Measurements from ENCODE around the gene CSF3R. TPM values are rescaled to one million over a fixed set of nuclear protein-coding genes. Genes with fewer than 3 reads are reported as not detected.
A peak's percentile ranks its signal among the peaks of the same experiment; 100 is the strongest.

CSF3R gene
- polyA plus RNA-seq, 1 of the 3 experiments (the other 2 are of a cell fraction), result not detected

DNA sequence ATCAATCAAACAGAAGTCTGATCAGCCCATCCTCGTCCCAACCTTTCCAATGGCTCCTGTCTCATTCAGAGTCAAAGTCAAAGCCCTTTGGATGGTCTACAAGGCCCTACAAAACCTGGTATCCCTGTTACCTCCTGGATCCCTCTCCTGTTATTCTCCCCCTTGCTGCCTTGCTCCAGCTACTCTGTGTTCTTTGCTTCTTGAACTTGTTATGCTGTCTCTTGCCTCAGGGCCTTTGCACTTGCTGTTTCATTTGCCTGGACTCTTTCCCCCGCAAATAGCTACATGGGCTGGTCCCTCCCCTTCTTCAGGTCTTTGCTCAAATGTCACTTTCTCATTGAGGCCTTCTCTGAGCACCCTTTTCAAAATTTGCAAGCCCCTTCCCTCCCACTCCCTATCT is 1.4 kb upstream of the CSF3R start (continued):
- no peak for TF ChIP-seq ELF1 (IDR thresholded peaks at IDR 0.05)
- no peak for TF ChIP-seq CHD2 (IDR thresholded peaks at IDR 0.05; ENCODE audit: low read length, partially characterized antibody)
- TF ChIP-seq, protein P1, sequence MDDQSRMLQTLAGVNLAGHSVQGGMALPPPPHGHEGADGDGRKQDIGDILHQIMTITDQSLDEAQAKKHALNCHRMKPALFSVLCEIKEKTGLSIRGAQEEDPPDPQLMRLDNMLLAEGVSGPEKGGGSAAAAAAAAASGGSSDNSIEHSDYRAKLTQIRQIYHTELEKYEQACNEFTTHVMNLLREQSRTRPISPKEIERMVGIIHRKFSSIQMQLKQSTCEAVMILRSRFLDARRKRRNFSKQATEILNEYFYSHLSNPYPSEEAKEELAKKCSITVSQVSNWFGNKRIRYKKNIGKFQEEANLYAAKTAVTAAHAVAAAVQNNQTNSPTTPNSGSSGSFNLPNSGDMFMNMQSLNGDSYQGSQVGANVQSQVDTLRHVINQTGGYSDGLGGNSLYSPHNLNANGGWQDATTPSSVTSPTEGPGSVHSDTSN (IDR thresholded peaks at IDR 0.05), result no peak
- TF ChIP-seq RFX5 (IDR thresholded peaks at IDR 0.05; ENCODE audit: low read length), result no peak

DNA sequence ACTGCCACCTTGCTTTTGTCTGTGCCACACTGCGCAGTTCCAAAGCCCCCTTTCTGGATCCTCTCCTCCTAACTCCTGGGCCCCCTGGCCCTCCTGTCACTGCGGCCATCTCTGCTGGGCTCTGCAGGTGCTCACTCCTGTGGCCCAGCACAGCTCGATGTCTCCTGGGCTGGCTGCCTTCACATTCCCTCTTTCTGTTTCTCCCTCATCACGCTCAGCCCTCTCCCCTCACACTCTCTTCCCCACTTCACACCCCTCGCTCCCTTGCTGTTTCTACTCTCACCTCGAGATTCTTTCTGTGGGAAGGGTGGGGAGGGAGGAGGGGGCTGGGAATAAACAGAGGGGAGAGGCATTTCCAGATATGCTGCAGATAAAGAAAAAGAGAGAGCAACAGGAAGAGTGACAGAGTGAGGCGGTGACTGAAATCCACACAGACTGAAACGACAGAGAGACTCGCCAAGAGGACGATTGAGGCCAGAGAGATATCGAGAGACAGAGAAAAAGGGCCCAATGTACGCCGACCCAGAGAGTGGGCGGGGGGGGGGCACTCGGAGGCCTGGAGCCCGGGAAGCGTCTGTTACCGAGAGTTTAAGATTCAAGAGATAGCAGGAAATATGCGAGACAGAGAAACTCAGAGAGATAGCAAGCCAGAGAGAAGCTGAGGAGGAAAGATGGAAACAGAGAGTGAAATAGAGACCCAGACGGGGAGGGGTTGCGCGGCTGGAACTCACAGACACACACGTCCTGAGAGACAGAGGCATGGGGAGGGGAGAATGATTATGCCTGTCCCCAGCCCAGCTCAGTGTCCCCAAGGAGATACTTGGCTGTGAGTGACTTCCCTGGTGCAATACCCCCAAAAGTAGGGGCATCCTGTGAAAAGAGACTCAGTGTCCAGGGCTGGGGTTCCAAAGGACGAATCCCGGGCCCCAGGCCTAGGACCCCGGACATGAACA is 666 bp downstream of the CSF3R start:
- Histone ChIP-seq H3K27me3 (ENCODE audit: insufficient read depth) (no peaks in the 10 kb centered on the region), H4K20me1 (ENCODE audit: insufficient read depth) (no peaks in the 10 kb centered on the region), H3K9me2 (no peaks in the 10 kb centered on the region), H3K79me2 (ENCODE audit: insufficient read depth) (no peaks in the 10 kb centered on the region), H3F3A (replicated peaks; ENCODE audit: insufficient read depth) (no peaks in the 10 kb centered on the region), H3K9ac (no peak overlapping the region), H3K4me2 (peak overlapping the region; percentile 49), H3K36me3 (replicated peaks in 1 of 2; ENCODE audit: control insufficient read depth in 1 of 2, insufficient read depth in 2 of 2, low read length in 1 of 2) (no peaks in the 10 kb centered on the region), H3K9me3 (no peaks in the 10 kb centered on the region), H3K27ac (ENCODE audit: low read depth in 2 of 2, low read length in 1 of 2) (peak overlapping the region in 1 of 2 experiments; percentile 13; a peak in 1 of 4 replicates), H2AFZ (ENCODE audit: low read depth) (peak overlapping the region; percentile 48; the same call in 1 of the 2 replicates), H3K4me1 (ENCODE audit: control insufficient read depth in 1 of 2, insufficient read depth in 2 of 2, low read depth in 1 of 2, low read length in 1 of 2) (peaks cover 0 to 18% of the 10 kb centered on the region in 2 experiments; a peak in 1 of 4 replicates), H3K4me3 (ENCODE audit: low read depth in 2 of 2, low read length in 1 of 2) (no peak overlapping the region)
- peak; percentile 62 for DNase-seq
- TF ChIP-seq GATA2 (CRISPR knock-in tag; IDR thresholded peaks at IDR 0.05), result 0 out of 2 replicates have a peak, but pooled peaks have one; percentile 52
- TF ChIP-seq RXRA (IDR thresholded peaks at IDR 0.05; ENCODE audit: borderline replicate concordance, low read depth), result no peak
- POLR2A ChIA-PET, result no interaction called here
- 43% methylated on average over 23 of the region's 26 CpGs for whole genome bisulfite sequencing (ENCODE audit: low lambda C conversion rate)
- CTCF ChIA-PET, result interaction anchor here (1.0 to 4.4 kb wide), 2 partner anchors 34 to 1033 kb away, joined by 3 to 21 read pairs; partner anchors contain the start of gene MEAF6

- Histone ChIP-seq H3K27me3 (ENCODE audit: insufficient read depth) (no peaks in the 10 kb centered on the region), H4K20me1 (ENCODE audit: insufficient read depth) (no peaks in the 10 kb centered on the region), H3K79me2 (ENCODE audit: insufficient read depth) (no peaks in the 10 kb centered on the region), H3K4me1 (ENCODE audit: control insufficient read depth in 1 of 2, insufficient read depth in 2 of 2, low read depth in 1 of 2, low read length in 1 of 2) (peaks cover 0 to 18% of the 10 kb centered on the region in 2 experiments; a peak in 1 of 4 replicates), H2AFZ (ENCODE audit: low read depth) (no peak overlapping the region), H3K9me3 (no peaks in the 10 kb centered on the region), H3K4me3 (ENCODE audit: low read depth in 2 of 2, low read length in 1 of 2) (no peak overlapping the region), H3K9ac (no peak overlapping the region), H3F3A (replicated peaks; ENCODE audit: insufficient read depth) (no peaks in the 10 kb centered on the region), H3K9me2 (no peaks in the 10 kb centered on the region), H3K36me3 (replicated peaks in 1 of 2; ENCODE audit: control insufficient read depth in 1 of 2, insufficient read depth in 2 of 2, low read length in 1 of 2) (no peaks in the 10 kb centered on the region), H3K4me2 (no peak overlapping the region), H3K27ac (ENCODE audit: low read depth in 2 of 2, low read length in 1 of 2) (no peak overlapping the region)
- CTCF ChIA-PET, result interaction anchor here (1.0 to 4.4 kb wide), 2 partner anchors 35 to 1034 kb away, joined by 3 to 21 read pairs; partner anchors contain the start of gene MEAF6
- POLR2A ChIA-PET, result no interaction called here
- DNase-seq, result no peak
- WGBS (ENCODE audit: low lambda C conversion rate), result 71% methylated on average over 6 of the region's 6 CpGs
- TF ChIP-seq EP300 (IDR thresholded peaks at IDR 0.05; ENCODE audit: borderline replicate concordance in 1 of 2, low read depth in 1 of 2, low read length in 1 of 2) (no peak), TEAD4 (IDR thresholded peaks at IDR 0.05; ENCODE audit: borderline replicate concordance, insufficient read depth) (no peak), RCOR1 (IDR thresholded peaks at IDR 0.05; ENCODE audit: low read length) (no peak), TCF12 (IDR thresholded peaks at IDR 0.05) (no peak), POLR2AphosphoS5 (IDR thresholded peaks at IDR 0.05; ENCODE audit: low read depth, low read length) (no peak), EZH2phosphoT487 (IDR thresholded peaks at IDR 0.05; ENCODE audit: borderline replicate concordance, low read depth) (no peak), NFIC (IDR thresholded peaks at IDR 0.05; ENCODE audit: borderline replicate concordance) (no peak), FOSL2 (IDR thresholded peaks at IDR 0.05; ENCODE audit: borderline replicate concordance, low read depth) (no peak), SMC3 (IDR thresholded peaks at IDR 0.05; ENCODE audit: low read depth, low read length) (no peak), REST (IDR thresholded peaks at IDR 0.05; ENCODE audit: low read depth, low read length) (no peak), RFX5 (IDR thresholded peaks at IDR 0.05; ENCODE audit: low read length) (no peak)
- TF ChIP-seq, protein P2, sequence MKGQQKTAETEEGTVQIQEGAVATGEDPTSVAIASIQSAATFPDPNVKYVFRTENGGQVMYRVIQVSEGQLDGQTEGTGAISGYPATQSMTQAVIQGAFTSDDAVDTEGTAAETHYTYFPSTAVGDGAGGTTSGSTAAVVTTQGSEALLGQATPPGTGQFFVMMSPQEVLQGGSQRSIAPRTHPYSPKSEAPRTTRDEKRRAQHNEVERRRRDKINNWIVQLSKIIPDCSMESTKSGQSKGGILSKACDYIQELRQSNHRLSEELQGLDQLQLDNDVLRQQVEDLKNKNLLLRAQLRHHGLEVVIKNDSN (IDR thresholded peaks at IDR 0.05; ENCODE audit: borderline replicate concordance, low read depth), result no peak
- TF ChIP-seq, protein P3, sequence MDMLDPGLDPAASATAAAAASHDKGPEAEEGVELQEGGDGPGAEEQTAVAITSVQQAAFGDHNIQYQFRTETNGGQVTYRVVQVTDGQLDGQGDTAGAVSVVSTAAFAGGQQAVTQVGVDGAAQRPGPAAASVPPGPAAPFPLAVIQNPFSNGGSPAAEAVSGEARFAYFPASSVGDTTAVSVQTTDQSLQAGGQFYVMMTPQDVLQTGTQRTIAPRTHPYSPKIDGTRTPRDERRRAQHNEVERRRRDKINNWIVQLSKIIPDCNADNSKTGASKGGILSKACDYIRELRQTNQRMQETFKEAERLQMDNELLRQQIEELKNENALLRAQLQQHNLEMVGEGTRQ (IDR thresholded peaks at IDR 0.05; ENCODE audit: borderline replicate concordance, low read depth, low read length), result no peak
These were observed 1.6 kb downstream of the CSF3R start for GRCh38 chr1:36481091-36481490.
